OCI-LY7 (cell line): Measurements from ENCODE around the gene SERGEF. TPM values are rescaled to one million over a fixed set of nuclear protein-coding genes. Genes with fewer than 3 reads are reported as not detected.
"Not testable (repeated sequence)": the region's sequence is repeated elsewhere in the genome, so short reads cannot be mapped to it uniquely, and the experiment has no call there.

Source experiments
- BruUV-seq: library from RNA; stranded (reverse); fragments of 400-500 nt; replicated peaks from 2 replicates; lab custom pipeline; 2021; lab: Mats Ljungman, UMichigan
- CTCF ChIA-PET: fragments of 300-600 bp; sonication (Branson Sonifier 250); formaldehyde crosslinking; loops from one replicate; lab custom pipeline; 2022; ENCODE audit warnings: antibody characterized with exemption; ENCODE audit not compliant: unreplicated experiment; lab: Charles Lee
- POLR2A ChIA-PET: fragments of 300-600 bp; sonication (Branson Sonifier 250); formaldehyde crosslinking; loops from one replicate; lab custom pipeline; 2022; ENCODE audit warnings: antibody characterized with exemption; lab: Charles Lee
- DNase-seq: peaks from one replicate; pipeline ENCODE4 v3.0.0-alpha.2; 2015; ENCODE audit warnings: low spot score
- H2AFZ ChIP-seq: fragments of 200-600 bp; sonication (generic), shearing (Covaris generic); 2 replicates; pipeline ENCODE4 v1.6.1; 2014; ENCODE audit warnings: mild to moderate bottlenecking, antibody characterized with exemption, low read length, moderate library complexity
- H3K27ac ChIP-seq: fragments of 200-600 bp; sonication (generic); 2 replicates; pipeline ENCODE4 v1.5.1; 2014; ENCODE audit warnings: mixed run types, low read depth, mild to moderate bottlenecking, moderate library complexity, low read length, inconsistent platforms; ENCODE audit not compliant: poor library complexity, severe bottlenecking
- H3K36me3 ChIP-seq: fragments of 200-600 bp; sonication (generic); 2 replicates; pipeline ENCODE4 v1.6.1; 2014; ENCODE audit warnings: mild to moderate bottlenecking, antibody characterized with exemption, low read length, moderate library complexity, mixed read lengths; ENCODE audit not compliant: insufficient read depth
- H3K4me1 ChIP-seq: fragments of 200-600 bp; sonication (generic); 2 replicates; pipeline ENCODE4 v1.5.1; 2014; ENCODE audit warnings: mild to moderate bottlenecking, low read length; ENCODE audit not compliant: insufficient read depth, poor library complexity, severe bottlenecking
- H3K4me2 ChIP-seq: fragments of 200-600 bp; sonication (generic); 2 replicates; pipeline ENCODE4 v1.6.1; 2014; ENCODE audit warnings: mild to moderate bottlenecking, low read length
- H3K4me3 ChIP-seq: fragments of 200-600 bp; sonication (generic); 2 replicates; pipeline ENCODE4 v1.5.1; 2014; ENCODE audit warnings: mild to moderate bottlenecking, low read depth, low read length; ENCODE audit not compliant: poor library complexity, severe bottlenecking
- H3K79me2 ChIP-seq: fragments of 200-600 bp; sonication (generic); 2 replicates; pipeline ENCODE4 v1.6.1; 2016; ENCODE audit warnings: low read depth, mild to moderate bottlenecking, low read length, moderate library complexity, mixed read lengths; ENCODE audit not compliant: insufficient read depth
- H3K9me2 ChIP-seq: fragments of 200-600 bp; sonication (generic); 2 replicates; pipeline ENCODE4 v1.6.1; 2016; ENCODE audit warnings: mild to moderate bottlenecking, low read length, mixed read lengths; ENCODE audit not compliant: insufficient read depth
- H3K9me3 ChIP-seq: fragments of 200-600 bp; sonication (generic); 2 replicates; pipeline ENCODE4 v1.6.1; 2014; ENCODE audit warnings: mild to moderate bottlenecking, mixed run types, low read length, mixed read lengths
- H4K20me1 ChIP-seq: fragments of 200-600 bp; sonication (generic); 2 replicates; pipeline ENCODE4 v1.6.1; 2014; ENCODE audit warnings: mild to moderate bottlenecking, antibody characterized with exemption, low read length, moderate library complexity, mixed read lengths; ENCODE audit not compliant: insufficient read depth
- EZH2phosphoT487 ChIP-seq: fragments of 200-600 bp; sonication (generic); IDR thresholded peaks from 2 replicates; pipeline ENCODE4 v1.6.1; 2018; ENCODE audit warnings: low read depth, borderline replicate concordance, mild to moderate bottlenecking, mixed run types, antibody characterized with exemption, low read length, moderate library complexity, mixed read lengths
- intact Hi-C: fragments of 100-400 bp; cut with micrococcal nuclease; formaldehyde crosslinking; loops from one replicate; pipeline ENCODE4 v1.10.0; 2022; ENCODE audit not compliant: unreplicated experiment
- total RNA-seq, 2 experiments: library from RNA; depleted of rRNA in 1 of 2; stranded (reverse); fragments of >200 nt in 1 of 2; shearing (Covaris generic) in 1 of 2; gene quantifications; 2 replicates each; pipeline ENCODE4 v1.2.3, GENCODE V29; 2014 to 2022
- TF ChIP-seq, protein P1 (sequence below): fragments of 200-600 bp; sonication (generic); conservative IDR thresholded peaks from 2 replicates; pipeline ENCODE4 v1.5.1; 2014; ENCODE audit warnings: mild to moderate bottlenecking, antibody characterized with exemption, low read length, moderate library complexity, mixed read lengths

The SERGEF gene
- total RNA-seq, 2 experiments from 2014 or later: 35.4 to 42.2 TPM

DNA sequence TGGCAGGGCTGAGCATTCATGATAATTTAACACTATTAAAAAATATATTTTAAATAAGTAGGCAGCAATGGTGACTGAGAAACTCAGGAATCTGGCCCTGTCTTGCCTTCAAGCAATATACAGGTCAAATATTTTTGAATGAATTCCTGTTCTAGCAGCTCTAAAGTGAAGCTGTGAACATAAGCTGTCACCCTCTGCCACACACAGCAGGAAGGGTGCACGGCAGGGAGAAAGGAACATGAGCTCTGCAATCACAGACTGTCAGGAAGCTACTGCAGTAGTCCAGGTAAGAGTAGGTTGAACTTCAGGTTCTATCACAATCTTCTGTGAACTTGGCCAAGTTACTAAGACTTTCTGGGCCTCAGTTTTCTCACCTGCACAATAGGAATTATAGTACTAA lies 114.8 kb downstream of the SERGEF start:
- no peak for DNase-seq
- H3K36me3 ChIP-seq: no peaks in the 10 kb centered on the region
- no peaks in the 10 kb centered on the region for H3K9me3 ChIP-seq
- TF ChIP-seq, protein P1, sequence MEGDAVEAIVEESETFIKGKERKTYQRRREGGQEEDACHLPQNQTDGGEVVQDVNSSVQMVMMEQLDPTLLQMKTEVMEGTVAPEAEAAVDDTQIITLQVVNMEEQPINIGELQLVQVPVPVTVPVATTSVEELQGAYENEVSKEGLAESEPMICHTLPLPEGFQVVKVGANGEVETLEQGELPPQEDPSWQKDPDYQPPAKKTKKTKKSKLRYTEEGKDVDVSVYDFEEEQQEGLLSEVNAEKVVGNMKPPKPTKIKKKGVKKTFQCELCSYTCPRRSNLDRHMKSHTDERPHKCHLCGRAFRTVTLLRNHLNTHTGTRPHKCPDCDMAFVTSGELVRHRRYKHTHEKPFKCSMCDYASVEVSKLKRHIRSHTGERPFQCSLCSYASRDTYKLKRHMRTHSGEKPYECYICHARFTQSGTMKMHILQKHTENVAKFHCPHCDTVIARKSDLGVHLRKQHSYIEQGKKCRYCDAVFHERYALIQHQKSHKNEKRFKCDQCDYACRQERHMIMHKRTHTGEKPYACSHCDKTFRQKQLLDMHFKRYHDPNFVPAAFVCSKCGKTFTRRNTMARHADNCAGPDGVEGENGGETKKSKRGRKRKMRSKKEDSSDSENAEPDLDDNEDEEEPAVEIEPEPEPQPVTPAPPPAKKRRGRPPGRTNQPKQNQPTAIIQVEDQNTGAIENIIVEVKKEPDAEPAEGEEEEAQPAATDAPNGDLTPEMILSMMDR: no peak
- TF ChIP-seq EZH2phosphoT487: no peak
- H3K4me3 ChIP-seq: no peak overlapping the region
- no peaks in the 10 kb centered on the region for H3K79me2 ChIP-seq
- no peaks in the 10 kb centered on the region for H3K4me1 ChIP-seq
- intact Hi-C loops: no loop called here
- no peaks in the 10 kb centered on the region for H3K9me2 ChIP-seq
- H3K4me2 ChIP-seq: no peak overlapping the region
- no peak overlapping the region for H2AFZ ChIP-seq
- no peak overlapping the region for H3K27ac ChIP-seq
- CTCF ChIA-PET: no interaction called here
- H4K20me1 ChIP-seq: no peaks in the 10 kb centered on the region
- no TSS peak for BruUV-seq
- POLR2A ChIA-PET: interaction anchor here (0.5 to 0.9 kb wide), 3 partner anchors 8 to 25 kb away, joined by 3 to 5 read pairs (median 3); no protein-coding TSS in a partner anchor

DNA sequence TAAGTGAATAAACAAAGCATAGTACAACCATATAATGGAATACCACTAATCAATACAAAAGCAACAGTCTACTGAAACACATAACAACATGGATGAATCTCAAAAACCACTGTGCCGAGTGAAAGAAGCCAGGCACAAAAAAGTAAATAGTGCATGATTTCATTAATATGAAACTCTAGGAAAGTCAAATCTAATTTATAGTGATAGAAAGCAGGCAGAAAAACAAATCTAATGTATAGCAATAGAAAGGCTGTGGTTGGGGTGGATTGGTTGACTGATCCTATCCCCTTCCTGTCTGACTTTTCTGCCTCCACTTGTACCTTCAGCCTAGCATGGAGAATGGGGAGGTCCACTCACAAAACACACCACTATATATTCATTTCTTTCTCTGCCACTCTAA lies 115.4 kb downstream of the SERGEF start:
- H3K27ac ChIP-seq: no peak overlapping the region
- intact Hi-C loops: no loop called here
- no peaks in the 10 kb centered on the region for H4K20me1 ChIP-seq
- no peaks in the 10 kb centered on the region for H3K9me3 ChIP-seq
- H3K36me3 ChIP-seq: no peaks in the 10 kb centered on the region
- H3K79me2 ChIP-seq: no peaks in the 10 kb centered on the region
- TF ChIP-seq, protein P1: no peak
- TF ChIP-seq EZH2phosphoT487: no peak
- H3K9me2 ChIP-seq: no peaks in the 10 kb centered on the region
- no TSS peak for BruUV-seq
- no peak overlapping the region for H2AFZ ChIP-seq
- ChIA-PET CTCF (no interaction called here), POLR2A (interaction anchor here (0.6 to 0.7 kb wide), 2 partner anchors 25 to 578 kb away, joined by 3 read pairs; no protein-coding TSS in a partner anchor)
- no peak for DNase-seq
- H3K4me3 ChIP-seq: no peak overlapping the region
- H3K4me2 ChIP-seq: no peak overlapping the region
- H3K4me1 ChIP-seq: no peaks in the 10 kb centered on the region

DNA sequence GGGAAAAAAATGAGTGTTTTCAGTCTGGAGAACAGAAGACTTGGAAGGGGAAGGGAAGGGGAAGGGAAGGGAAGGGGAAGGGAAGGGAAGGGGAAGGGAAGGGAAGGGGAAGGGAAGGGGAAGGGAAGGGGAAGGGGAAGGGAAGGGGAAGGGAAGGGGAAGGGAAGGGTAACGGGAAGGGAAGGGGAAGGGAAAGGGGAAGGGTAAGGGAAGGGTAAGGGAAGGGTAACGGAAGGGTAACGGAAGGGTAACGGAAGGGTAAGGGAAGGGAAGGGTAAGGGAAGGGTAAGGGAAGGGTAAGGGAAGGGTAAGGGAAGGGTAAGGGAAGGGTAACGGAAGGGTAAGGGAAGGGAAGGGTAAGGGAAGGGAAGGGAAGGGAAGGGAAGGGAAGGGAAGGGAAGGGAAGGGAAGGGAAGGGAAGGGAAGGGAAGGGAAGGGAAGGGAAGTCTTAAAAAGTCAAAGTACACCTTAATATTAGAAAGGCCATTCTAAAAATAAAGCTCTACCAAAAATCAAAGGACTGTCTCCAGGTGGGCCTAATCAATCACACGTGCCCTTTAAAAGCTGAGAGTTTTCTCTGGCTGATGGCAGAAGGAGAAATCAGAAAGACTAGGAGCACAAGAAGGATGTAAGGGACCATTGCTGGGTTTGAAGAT lies 116.2 kb downstream of the SERGEF start:
- DNase-seq, H3K9me3 ChIP-seq, H4K20me1 ChIP-seq, CTCF ChIA-PET, H3K9me2 ChIP-seq, intact Hi-C loops, BruUV-seq, H3K36me3 ChIP-seq, H3K4me2 ChIP-seq, H3K4me1 ChIP-seq, H3K4me3 ChIP-seq, H3K27ac ChIP-seq, H3K79me2 ChIP-seq, H2AFZ ChIP-seq: not testable (repeated sequence)
- POLR2A ChIA-PET: interaction anchor here (0.6 to 0.7 kb wide), 2 partner anchors 32 to 579 kb away, joined by 3 read pairs; no protein-coding TSS in a partner anchor
